Astrocyte (in vitro differentiated cells and primary cell): ENCODE measurements around the gene PPP1R37.

ENCODE experiments used
- EZH2 ChIP-seq: IDR thresholded peaks from 2 replicates; pipeline ENCODE4 v1.6.1; 2012; ENCODE audit warnings: mild to moderate bottlenecking, low read length, inconsistent platforms; ENCODE audit not compliant: insufficient read depth
- TF ChIP-seq, protein P1 (sequence below): IDR thresholded peaks from 2 replicates; pipeline ENCODE4 v1.5.1; 2011; ENCODE audit warnings: low read depth, mild to moderate bottlenecking, inconsistent platforms, low read length, moderate library complexity; ENCODE audit not compliant: insufficient read depth

- no peak for TF ChIP-seq EZH2
- TF ChIP-seq, protein P1, sequence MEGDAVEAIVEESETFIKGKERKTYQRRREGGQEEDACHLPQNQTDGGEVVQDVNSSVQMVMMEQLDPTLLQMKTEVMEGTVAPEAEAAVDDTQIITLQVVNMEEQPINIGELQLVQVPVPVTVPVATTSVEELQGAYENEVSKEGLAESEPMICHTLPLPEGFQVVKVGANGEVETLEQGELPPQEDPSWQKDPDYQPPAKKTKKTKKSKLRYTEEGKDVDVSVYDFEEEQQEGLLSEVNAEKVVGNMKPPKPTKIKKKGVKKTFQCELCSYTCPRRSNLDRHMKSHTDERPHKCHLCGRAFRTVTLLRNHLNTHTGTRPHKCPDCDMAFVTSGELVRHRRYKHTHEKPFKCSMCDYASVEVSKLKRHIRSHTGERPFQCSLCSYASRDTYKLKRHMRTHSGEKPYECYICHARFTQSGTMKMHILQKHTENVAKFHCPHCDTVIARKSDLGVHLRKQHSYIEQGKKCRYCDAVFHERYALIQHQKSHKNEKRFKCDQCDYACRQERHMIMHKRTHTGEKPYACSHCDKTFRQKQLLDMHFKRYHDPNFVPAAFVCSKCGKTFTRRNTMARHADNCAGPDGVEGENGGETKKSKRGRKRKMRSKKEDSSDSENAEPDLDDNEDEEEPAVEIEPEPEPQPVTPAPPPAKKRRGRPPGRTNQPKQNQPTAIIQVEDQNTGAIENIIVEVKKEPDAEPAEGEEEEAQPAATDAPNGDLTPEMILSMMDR = no peak
Observed at GRCh38 chr19:45100201-45100600, 7.2 kb downstream of the PPP1R37 start.
